BJ (cell line): ENCODE measurements around the gene LMTK2. TPM values are rescaled to one million over a fixed set of nuclear protein-coding genes. Genes with fewer than 3 reads are reported as not detected.

Experiments
- CTCF ChIA-PET: fragments of 350-600 bp; formaldehyde crosslinking; extraction: SDS; loops from one replicate; lab custom pipeline; 2021; ENCODE audit warnings: antibody characterized with exemption, inconsistent platforms; lab: Yijun Ruan, JAX
- POLR2A ChIA-PET: fragments of 300-600 bp; sonication (Branson Sonifier 250); formaldehyde crosslinking; extraction: SDS; loops from one replicate; lab custom pipeline; 2021; ENCODE audit warnings: antibody characterized with exemption; lab: Charles Lee
- DNase-seq: peaks from one replicate; pipeline ENCODE4 v3.0.0-alpha.2; 2011; ENCODE audit warnings: low read depth
- H3K27me3 ChIP-seq: 2 replicates; pipeline ENCODE4 v1.6.0; 2011; ENCODE audit warnings: low read length; ENCODE audit not compliant: control insufficient read depth, insufficient read depth
- H3K36me3 ChIP-seq: 2 replicates; pipeline ENCODE4 v1.5.1; 2011; ENCODE audit warnings: low read length; ENCODE audit not compliant: control insufficient read depth, insufficient read depth
- H3K4me3 ChIP-seq: 2 replicates; pipeline ENCODE4 v1.5.1; 2011; ENCODE audit warnings: low read depth, mild to moderate bottlenecking, control low read depth, low read length
- CTCF ChIP-seq: IDR thresholded peaks from 2 replicates; pipeline ENCODE4 v1.5.1; 2011; ENCODE audit warnings: low read depth, mild to moderate bottlenecking, control low read depth, inconsistent platforms, low read length, moderate library complexity; ENCODE audit not compliant: insufficient read depth
- polyA plus RNA-seq: library from polyadenylated mRNA; depleted of rRNA; stranded (reverse); fragments of >200 nt; gene quantifications from 2 replicates; pipeline ENCODE4 v1.2.3, GENCODE V29; 2011

The LMTK2 gene
- polyA plus RNA-seq, 1 experiment = 3.8 TPM

- no peak for TF ChIP-seq CTCF
- CTCF ChIA-PET = interaction anchor here (1.1 to 1.5 kb wide), 2 partner anchors 26 to 89 kb away, joined by 4 read pairs; partner anchors contain the start of gene LMTK2
- Histone ChIP-seq H3K4me3 (no peak overlapping the region), H3K36me3 (no peaks in the 10 kb centered on the region), H3K27me3 (no peaks in the 10 kb centered on the region)
- POLR2A ChIA-PET = no interaction called here
- DNase-seq = no peak
Measured at GRCh38 chr7:98079891-98080648, 26.6 kb upstream of the LMTK2 start.

GRCh38 chr7:98081319-98081718, 25.3 kb upstream of the LMTK2 start:
- H3K4me3 ChIP-seq = no peak overlapping the region
- CTCF ChIA-PET = no interaction called here
- DNase-seq = no peak
- no peaks in the 10 kb centered on the region for H3K36me3 ChIP-seq
- POLR2A ChIA-PET = no interaction called here
- H3K27me3 ChIP-seq = no peaks in the 10 kb centered on the region
- TF ChIP-seq CTCF = no peak

- CTCF ChIA-PET = interaction anchor here (1.8 kb wide), 1 partner anchor 21 kb away, joined by 4 read pairs; no protein-coding TSS in a partner anchor
Measured at GRCh38 chr7:98084631-98085030, 22.0 kb upstream of the LMTK2 start.

GRCh38 chr7:98085674-98086073, 21.0 kb upstream of the LMTK2 start:
- Histone ChIP-seq H3K4me3 (no peak overlapping the region), H3K36me3 (no peaks in the 10 kb centered on the region), H3K27me3 (no peaks in the 10 kb centered on the region)
- ChIA-PET CTCF (interaction anchor here (0.6 kb wide), 1 partner anchor 19 kb away, joined by 3 read pairs; no protein-coding TSS in a partner anchor), POLR2A (no interaction called here)
- DNase-seq = no peak
- no peak for TF ChIP-seq CTCF

More at GRCh38 chr7:98084631-98085030, 22.0 kb upstream of the LMTK2 start:
- no peak for TF ChIP-seq CTCF
- Histone ChIP-seq H3K36me3 (no peaks in the 10 kb centered on the region), H3K4me3 (no peak overlapping the region), H3K27me3 (no peaks in the 10 kb centered on the region)
- POLR2A ChIA-PET = no interaction called here
- DNase-seq = no peak

GRCh38 chr7:98086281-98086718, 20.4 kb upstream of the LMTK2 start:
- H3K27me3 ChIP-seq = no peaks in the 10 kb centered on the region
- POLR2A ChIA-PET = no interaction called here
- CTCF ChIA-PET = no interaction called here
- DNase-seq = no peak
- no peaks in the 10 kb centered on the region for H3K36me3 ChIP-seq
- H3K4me3 ChIP-seq = no peak overlapping the region
- no peak for TF ChIP-seq CTCF
